ENCODE data around the gene SIRPG. TPM values are rescaled to one million over a fixed set of nuclear protein-coding genes. Genes with fewer than 3 reads are reported as not detected.

Gene SIRPG
- total and polyA plus RNA-seq, 10 donors: 5.1 to 13.6 (median 9.0) TPM

DNA sequence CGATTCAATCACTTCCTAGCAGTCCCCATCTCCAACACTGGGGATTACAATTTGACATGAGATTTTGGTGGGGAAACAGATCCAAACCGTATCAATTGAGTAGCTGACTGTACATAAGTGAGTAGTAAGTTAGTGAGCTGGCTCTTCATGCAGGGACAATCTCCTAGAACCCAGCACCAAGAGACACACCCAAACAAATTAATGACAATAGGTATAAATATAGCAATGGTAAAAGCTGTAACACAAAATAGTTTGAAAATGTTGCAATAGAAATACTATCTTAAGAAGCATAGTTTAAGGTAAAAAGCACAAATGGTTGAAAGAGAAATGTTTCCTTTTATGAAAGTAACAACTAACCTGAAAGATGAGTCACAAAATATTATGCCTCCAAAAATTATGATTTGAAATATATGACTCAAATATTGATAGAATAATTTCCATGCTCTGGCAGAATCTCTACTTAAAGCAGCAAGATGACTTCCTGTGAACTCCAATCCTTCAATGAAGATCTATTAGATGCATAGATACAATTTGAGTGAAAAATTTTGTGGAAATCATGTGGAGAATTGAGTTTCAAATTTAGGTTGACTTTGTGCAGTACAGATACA is 32.4 kb downstream of the SIRPG start:
- WGBS, 5 donors: 56 to 74% (median 68%) methylated on average over 2 of the region's 2 CpGs
- Histone ChIP-seq H3K4me1 (peaks cover 11 to 81% (median 52%) of the 10 kb centered on the region in 6 donors), H3K9me3 (no peaks in the 10 kb centered on the region), H3K27ac (peak overlapping the region in 1 of 8 donors; percentile 95), H3K27me3 (replicated peaks in 1 of 7) (no peaks in the 10 kb centered on the region), H3K4me3 (no peak overlapping the region), H3K36me3 (no peaks in the 10 kb centered on the region)
- TF ChIP-seq, protein P1, sequence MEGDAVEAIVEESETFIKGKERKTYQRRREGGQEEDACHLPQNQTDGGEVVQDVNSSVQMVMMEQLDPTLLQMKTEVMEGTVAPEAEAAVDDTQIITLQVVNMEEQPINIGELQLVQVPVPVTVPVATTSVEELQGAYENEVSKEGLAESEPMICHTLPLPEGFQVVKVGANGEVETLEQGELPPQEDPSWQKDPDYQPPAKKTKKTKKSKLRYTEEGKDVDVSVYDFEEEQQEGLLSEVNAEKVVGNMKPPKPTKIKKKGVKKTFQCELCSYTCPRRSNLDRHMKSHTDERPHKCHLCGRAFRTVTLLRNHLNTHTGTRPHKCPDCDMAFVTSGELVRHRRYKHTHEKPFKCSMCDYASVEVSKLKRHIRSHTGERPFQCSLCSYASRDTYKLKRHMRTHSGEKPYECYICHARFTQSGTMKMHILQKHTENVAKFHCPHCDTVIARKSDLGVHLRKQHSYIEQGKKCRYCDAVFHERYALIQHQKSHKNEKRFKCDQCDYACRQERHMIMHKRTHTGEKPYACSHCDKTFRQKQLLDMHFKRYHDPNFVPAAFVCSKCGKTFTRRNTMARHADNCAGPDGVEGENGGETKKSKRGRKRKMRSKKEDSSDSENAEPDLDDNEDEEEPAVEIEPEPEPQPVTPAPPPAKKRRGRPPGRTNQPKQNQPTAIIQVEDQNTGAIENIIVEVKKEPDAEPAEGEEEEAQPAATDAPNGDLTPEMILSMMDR (IDR thresholded peaks at IDR 0.05 in 8 of 11, conservative IDR thresholded peaks at IDR 0.05 in 3 of 11): no peak
- TF ChIP-seq POLR2A (IDR thresholded peaks at IDR 0.05) (no peak), POLR2AphosphoS5 (IDR thresholded peaks at IDR 0.05) (no peak)
- intact Hi-C loops (cut with DNase I; ENCODE audit: low total_unique reads): no loop called here
- no peak for DNase-seq

DNA sequence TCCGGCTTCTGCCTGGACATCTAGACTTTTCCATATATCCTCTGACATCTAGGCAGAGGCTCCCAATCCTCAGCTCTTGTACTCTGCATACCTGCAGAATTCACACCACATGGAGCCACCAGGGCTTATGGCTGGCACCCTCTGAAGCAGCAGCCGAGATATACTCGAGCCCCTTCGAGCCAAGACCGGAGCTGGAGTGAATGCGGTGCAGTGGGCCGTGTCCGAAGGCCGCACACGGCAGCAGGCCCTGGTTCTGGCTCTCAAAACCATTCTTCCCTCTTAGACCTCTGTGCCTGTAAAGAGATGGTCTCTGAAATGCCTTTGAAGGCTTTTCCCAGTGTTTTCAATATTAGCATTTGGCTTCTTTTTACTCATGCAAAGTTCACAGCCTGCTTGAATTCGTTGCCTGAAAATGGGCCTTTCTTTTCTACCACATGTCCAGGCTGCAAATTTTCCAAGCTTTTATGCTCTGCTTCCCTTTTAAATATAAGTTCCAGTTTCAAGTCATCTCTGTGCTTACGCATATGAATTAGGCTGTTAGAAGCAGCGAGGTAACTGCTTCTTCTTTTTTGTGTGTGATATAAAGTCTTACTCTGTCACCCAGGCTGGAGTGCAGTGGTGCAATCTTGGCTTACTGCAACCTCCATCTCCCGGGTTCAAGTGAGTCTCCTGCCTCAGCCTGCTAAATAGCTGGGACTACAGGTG is 33.9 kb downstream of the SIRPG start:
- Histone ChIP-seq H3K36me3 (no peaks in the 10 kb centered on the region), H3K9me3 (peaks cover 0 to 8% (median 6%) of the 10 kb centered on the region in 8 donors), H3K27ac (peak overlapping the region; percentile 24 to 95 (median 88)), H3K4me1 (peaks cover 20 to 89% (median 65%) of the 10 kb centered on the region in 6 donors), H3K4me3 (no peak overlapping the region), H3K27me3 (replicated peaks in 1 of 7) (no peaks in the 10 kb centered on the region)
- TF ChIP-seq POLR2A (IDR thresholded peaks at IDR 0.05) (no peak), POLR2AphosphoS5 (IDR thresholded peaks at IDR 0.05) (no peak)
- TF ChIP-seq, protein P1 (IDR thresholded peaks at IDR 0.05 in 8 of 11, conservative IDR thresholded peaks at IDR 0.05 in 3 of 11): no peak
- peak; percentile 79 for DNase-seq
- intact Hi-C loops (cut with DNase I; ENCODE audit: low total_unique reads): no loop called here
- 78 to 86% (median 79%) methylated on average over 14 of the region's 14 CpGs for WGBS, 5 donors

DNA sequence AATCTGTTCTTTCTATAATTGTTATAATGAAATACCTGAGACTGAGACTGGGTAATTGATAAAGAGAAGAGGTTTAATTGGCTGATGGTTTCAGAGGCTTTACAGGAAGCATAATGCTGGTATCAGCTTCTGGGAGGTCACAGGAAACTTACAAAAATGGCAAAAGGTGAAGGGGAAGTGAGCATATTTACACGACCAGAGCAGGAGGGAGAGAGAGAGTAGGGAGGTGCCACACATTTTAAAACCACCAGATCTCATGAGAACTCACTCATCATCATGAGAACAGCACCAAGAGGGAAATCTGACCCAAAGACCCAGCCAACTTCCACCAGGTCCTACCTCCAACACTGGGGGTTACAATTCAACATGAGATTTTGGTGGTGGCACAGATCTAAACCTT is 35.1 kb downstream of the SIRPG start:
- intact Hi-C loops (cut with DNase I; ENCODE audit: low total_unique reads): no loop called here
- no peaks in the 10 kb centered on the region for H3K36me3 ChIP-seq
- H3K4me1 ChIP-seq: peaks cover 20 to 91% (median 67%) of the 10 kb centered on the region in 6 donors
- H3K27me3 ChIP-seq (replicated peaks in 1 of 7): no peaks in the 10 kb centered on the region
- TF ChIP-seq, protein P1 (IDR thresholded peaks at IDR 0.05 in 8 of 11, conservative IDR thresholded peaks at IDR 0.05 in 3 of 11): no peak
- no peak for TF ChIP-seq POLR2A (IDR thresholded peaks at IDR 0.05)
- TF ChIP-seq POLR2AphosphoS5 (IDR thresholded peaks at IDR 0.05): peak in 1 of 3 donors; percentile 38
- peak overlapping the region in 1 of 8 donors; percentile 15 for H3K4me3 ChIP-seq
- no peak for DNase-seq
- peak overlapping the region; percentile 24 to 95 (median 88) for H3K27ac ChIP-seq
- peaks cover 0 to 10% (median 6%) of the 10 kb centered on the region in 8 donors for H3K9me3 ChIP-seq
- WGBS, 5 donors: 0 to 5% (median 3%) methylated on average over 1 of the region's 1 CpG

DNA sequence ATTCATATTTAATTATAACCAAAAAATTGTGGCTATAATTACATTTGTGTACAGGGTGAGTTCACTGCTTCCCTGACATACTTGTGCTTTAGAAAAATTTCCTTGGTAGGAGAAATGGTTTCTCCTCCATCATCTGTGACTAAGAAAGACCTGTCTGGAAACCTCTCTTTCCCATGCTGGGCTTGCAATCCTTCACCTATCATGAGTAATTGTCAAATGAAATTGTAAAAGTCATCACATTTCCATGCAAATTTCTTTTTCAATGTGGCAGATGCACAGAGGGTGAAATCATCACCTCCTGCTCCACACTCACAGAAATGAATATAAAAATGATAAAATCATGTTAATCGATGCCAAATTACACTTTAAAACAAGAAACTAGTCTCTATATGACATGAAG is 36.3 kb downstream of the SIRPG start:
- intact Hi-C loops (cut with DNase I; ENCODE audit: low total_unique reads): no loop called here
- H3K4me1 ChIP-seq: peaks cover 20 to 91% (median 69%) of the 10 kb centered on the region in 6 donors
- no peak for TF ChIP-seq POLR2A (IDR thresholded peaks at IDR 0.05)
- TF ChIP-seq, protein P1 (IDR thresholded peaks at IDR 0.05 in 8 of 11, conservative IDR thresholded peaks at IDR 0.05 in 3 of 11): no peak
- no peak for TF ChIP-seq POLR2AphosphoS5 (IDR thresholded peaks at IDR 0.05)
- no peaks in the 10 kb centered on the region for H3K27me3 ChIP-seq (replicated peaks in 1 of 7)
- DNase-seq: no peak
- 79 to 95% (median 82%) methylated on average over 1 of the region's 1 CpG for WGBS, 5 donors
- no peak overlapping the region for H3K4me3 ChIP-seq
- no peaks in the 10 kb centered on the region for H3K36me3 ChIP-seq
- H3K27ac ChIP-seq: peak overlapping the region in 6 of 8 donors; percentile 85 to 95 (median 92)
- H3K9me3 ChIP-seq: peaks cover 0 to 10% (median 6%) of the 10 kb centered on the region in 8 donors
